Fibroblast of mammary gland (primary cell): Measurements from ENCODE around the gene MAP2K4.

Experiments used
- DNase-seq: peaks from one replicate; pipeline ENCODE4 v3.0.0-alpha.2; 2010; ENCODE audit warnings: low read depth
- H3K4me3 ChIP-seq: 2 replicates; pipeline ENCODE4 v1.5.1; 2011; ENCODE audit warnings: low read depth, mild to moderate bottlenecking, low read length, moderate library complexity; ENCODE audit not compliant: control insufficient read depth
- TF ChIP-seq, protein P1 (sequence below): conservative IDR thresholded peaks from 2 replicates; pipeline ENCODE4 v1.5.1; 2011; ENCODE audit warnings: low read depth, low read length, inconsistent platforms; ENCODE audit not compliant: control insufficient read depth, insufficient read depth

The MAP2K4 gene

DNA sequence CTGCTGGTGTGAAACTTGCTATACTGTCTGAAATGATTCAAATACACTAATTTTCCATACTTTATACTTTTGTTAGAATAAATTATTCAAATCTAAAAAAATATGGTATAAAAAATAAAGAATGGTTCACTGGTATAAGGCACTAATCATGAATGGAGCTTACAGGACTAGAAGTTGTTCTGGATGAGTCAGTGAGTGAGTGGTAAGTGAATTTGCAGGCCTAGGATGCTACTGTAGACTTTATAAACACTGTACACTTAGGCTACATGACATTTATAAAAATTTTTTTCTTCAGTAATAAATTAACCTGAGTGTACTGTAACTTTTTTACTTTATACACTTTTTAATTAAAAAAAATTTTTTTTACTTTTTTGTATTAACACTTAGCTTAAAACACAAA lies 95.5 kb downstream of the MAP2K4 start:
- no peak for DNase-seq
- no peak overlapping the region for H3K4me3 ChIP-seq
- TF ChIP-seq, protein P1, sequence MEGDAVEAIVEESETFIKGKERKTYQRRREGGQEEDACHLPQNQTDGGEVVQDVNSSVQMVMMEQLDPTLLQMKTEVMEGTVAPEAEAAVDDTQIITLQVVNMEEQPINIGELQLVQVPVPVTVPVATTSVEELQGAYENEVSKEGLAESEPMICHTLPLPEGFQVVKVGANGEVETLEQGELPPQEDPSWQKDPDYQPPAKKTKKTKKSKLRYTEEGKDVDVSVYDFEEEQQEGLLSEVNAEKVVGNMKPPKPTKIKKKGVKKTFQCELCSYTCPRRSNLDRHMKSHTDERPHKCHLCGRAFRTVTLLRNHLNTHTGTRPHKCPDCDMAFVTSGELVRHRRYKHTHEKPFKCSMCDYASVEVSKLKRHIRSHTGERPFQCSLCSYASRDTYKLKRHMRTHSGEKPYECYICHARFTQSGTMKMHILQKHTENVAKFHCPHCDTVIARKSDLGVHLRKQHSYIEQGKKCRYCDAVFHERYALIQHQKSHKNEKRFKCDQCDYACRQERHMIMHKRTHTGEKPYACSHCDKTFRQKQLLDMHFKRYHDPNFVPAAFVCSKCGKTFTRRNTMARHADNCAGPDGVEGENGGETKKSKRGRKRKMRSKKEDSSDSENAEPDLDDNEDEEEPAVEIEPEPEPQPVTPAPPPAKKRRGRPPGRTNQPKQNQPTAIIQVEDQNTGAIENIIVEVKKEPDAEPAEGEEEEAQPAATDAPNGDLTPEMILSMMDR: no peak

DNA sequence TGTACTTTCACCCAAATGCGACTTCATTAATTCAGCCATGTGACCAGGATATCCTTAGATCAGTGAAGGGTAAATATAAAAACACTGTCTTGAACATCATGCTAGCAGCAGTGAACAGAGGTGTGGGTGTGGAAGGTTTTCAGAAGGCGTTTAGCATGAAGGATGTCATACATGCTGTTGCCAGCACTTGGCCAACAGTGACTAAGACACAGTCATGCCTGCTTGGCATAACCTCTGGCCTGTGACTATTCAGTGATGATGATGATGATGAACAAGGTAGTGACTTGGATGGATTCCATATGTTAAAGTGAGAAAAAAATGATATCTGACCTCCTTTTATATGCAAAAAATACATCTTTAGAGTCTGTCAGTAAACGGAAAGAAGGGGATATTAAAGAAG lies 97.9 kb downstream of the MAP2K4 start:
- peak; percentile 67 for DNase-seq
- TF ChIP-seq, protein P1: no peak
- no peak overlapping the region for H3K4me3 ChIP-seq

DNA sequence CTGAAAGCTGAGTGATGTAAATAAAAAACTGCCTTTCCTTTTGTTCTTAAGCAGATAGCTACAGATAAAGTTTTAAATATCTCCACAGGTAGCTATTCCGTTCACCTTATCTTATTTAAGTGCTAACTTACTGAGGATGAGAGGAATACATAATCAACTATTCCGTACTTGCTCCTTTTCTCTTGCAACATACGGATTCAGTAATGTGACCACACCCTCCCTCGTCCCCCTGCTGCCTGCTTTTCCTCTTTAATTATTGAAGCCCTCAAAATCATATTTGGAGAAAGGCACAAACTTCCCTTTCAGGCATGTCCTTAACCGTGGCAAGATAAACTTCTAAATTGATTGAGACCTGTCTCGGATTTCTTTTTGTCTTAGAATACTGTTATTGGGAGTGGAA lies 101.4 kb downstream of the MAP2K4 start:
- no peak for DNase-seq
- TF ChIP-seq, protein P1: no peak
- no peak overlapping the region for H3K4me3 ChIP-seq

DNA sequence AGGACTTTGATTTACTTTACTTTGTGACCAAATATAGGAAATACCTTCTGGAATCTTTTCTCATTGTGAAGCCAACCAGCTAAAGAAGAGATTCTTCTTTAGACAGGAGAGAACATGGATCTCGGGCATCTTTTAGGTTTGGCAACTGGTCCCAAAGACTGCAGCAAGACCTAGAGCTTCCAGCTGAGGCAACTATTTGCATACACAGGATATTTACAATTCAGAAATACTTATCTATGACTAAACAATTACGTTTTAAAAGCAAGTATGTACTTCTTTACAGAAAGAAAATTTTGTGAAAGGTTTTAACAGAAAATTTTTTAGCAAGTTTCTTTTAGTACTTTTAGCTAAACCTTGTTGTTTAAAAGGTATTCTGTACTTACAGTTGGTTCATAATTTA lies 106.5 kb downstream of the MAP2K4 start:
- TF ChIP-seq, protein P1: no peak
- H3K4me3 ChIP-seq: no peak overlapping the region
- no peak for DNase-seq

DNA sequence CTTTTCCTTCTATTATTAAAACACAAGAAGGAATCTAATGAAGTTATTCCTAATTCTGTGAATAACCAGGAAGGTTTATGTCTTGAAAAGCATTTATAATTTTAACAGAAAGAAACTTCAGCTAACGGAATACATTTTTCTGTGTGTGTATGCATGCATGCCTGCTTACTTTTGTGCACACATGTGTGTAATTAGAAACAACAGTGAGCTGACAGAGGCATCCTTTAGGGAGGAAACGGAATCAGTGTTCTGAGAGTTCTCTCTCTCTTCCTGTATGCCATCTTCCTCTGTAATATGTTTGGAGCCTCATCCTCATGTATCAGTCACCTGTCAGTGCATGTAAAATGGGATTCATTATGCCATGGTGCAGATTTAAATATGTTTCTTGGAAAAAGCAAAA lies 107.0 kb downstream of the MAP2K4 start:
- TF ChIP-seq, protein P1: no peak

DNA sequence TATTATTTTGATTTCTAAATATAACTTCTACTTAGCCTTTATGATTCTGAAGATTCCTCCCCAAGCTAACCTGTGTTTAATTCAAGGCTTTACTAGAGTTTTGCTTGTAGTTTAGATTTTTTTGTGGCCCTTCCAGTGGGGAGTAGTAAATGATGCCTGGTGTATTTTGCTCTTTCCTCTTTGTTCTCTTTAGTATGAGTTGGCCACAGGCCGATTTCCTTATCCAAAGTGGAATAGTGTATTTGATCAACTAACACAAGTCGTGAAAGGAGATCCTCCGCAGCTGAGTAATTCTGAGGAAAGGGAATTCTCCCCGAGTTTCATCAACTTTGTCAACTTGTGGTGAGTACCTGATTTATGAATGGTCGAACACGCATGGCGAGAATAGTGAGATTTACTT lies 108.3 kb downstream of the MAP2K4 start:
- H3K4me3 ChIP-seq: no peak overlapping the region
- no peak for DNase-seq
- TF ChIP-seq, protein P1: no peak

More for the DNA sequence above, 107.0 kb downstream of the MAP2K4 start:
- no peak for DNase-seq
- H3K4me3 ChIP-seq: no peak overlapping the region

DNA sequence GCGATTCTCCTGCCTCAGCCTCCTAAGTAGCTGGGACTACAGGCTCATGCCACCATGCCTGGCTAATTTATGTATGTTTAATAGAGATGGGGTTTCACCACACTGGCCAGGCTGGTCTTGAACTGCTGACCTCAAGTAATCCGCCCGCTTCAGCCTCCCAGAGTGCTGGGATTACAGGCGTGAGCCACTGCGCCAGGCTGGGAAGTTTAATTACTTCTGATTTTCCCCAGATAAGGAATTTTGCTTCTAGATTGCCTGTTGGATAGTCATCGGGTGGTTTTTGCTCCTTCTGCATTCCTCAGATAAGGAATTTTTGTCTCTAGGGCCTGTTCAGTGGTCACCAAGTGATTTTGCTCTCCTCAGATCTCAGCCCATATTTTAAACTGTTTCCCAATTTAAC lies 112.5 kb downstream of the MAP2K4 start:
- H3K4me3 ChIP-seq: no peak overlapping the region
- TF ChIP-seq, protein P1: no peak
- DNase-seq: no peak
